IPS-15b (cell line): ENCODE results near the gene CDR2.
A peak's percentile ranks its signal among the peaks of the same experiment; 100 is the strongest.
"Not testable (repeated sequence)": the region's sequence is repeated elsewhere in the genome, so short reads cannot be mapped to it uniquely, and the experiment has no call there.

Source experiments
- H3K27me3 ChIP-seq: one replicate; pipeline ENCODE4 v1.6.1; 2013; ENCODE audit warnings: low read length; ENCODE audit not compliant: control insufficient read depth, insufficient read depth
- H3K36me3 ChIP-seq: one replicate; pipeline ENCODE4 v1.6.1; 2013; ENCODE audit warnings: low read length; ENCODE audit not compliant: control insufficient read depth, insufficient read depth
- H3K4me1 ChIP-seq: one replicate; pipeline ENCODE4 v1.6.1; 2013; ENCODE audit warnings: mild to moderate bottlenecking, low read length; ENCODE audit not compliant: control insufficient read depth, insufficient read depth
- H3K4me3 ChIP-seq: one replicate; pipeline ENCODE4 v1.5.1; 2013; ENCODE audit warnings: low read depth, low read length
- H3K9ac ChIP-seq: one replicate; pipeline ENCODE4 v1.6.1; 2013; ENCODE audit warnings: low read depth, mild to moderate bottlenecking, low read length
- H3K9me3 ChIP-seq: one replicate; pipeline ENCODE4 v1.6.1; 2013; ENCODE audit warnings: mild to moderate bottlenecking, low read length; ENCODE audit not compliant: control insufficient read depth, insufficient read depth

Gene CDR2

DNA sequence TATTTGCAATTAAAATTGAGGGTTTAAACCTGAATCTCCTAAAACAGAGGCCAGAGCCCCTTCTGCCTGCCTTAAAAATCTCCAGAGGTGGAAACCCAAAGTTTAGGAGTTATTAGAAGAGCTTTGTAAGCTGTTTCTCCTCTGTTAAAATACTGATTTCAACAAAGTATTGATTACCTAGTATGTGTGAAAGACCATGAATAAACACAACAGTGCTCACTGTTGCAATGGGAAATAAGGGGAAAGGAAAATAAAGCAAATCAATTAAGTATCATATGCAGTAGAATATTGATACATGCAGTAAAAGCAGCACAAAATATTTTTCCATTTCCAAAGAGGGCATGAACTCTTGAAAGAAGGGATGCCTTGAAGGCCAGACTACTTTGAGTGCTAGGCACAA is 14.7 kb downstream of the CDR2 start:
- no peak overlapping the region for H3K4me3 ChIP-seq
- no peaks in the 10 kb centered on the region for H3K27me3 ChIP-seq
- H3K9ac ChIP-seq, result no peak overlapping the region
- no peaks in the 10 kb centered on the region for H3K9me3 ChIP-seq
- peaks cover 6% of the 10 kb centered on the region for H3K36me3 ChIP-seq
- peaks cover 5% of the 10 kb centered on the region for H3K4me1 ChIP-seq

DNA sequence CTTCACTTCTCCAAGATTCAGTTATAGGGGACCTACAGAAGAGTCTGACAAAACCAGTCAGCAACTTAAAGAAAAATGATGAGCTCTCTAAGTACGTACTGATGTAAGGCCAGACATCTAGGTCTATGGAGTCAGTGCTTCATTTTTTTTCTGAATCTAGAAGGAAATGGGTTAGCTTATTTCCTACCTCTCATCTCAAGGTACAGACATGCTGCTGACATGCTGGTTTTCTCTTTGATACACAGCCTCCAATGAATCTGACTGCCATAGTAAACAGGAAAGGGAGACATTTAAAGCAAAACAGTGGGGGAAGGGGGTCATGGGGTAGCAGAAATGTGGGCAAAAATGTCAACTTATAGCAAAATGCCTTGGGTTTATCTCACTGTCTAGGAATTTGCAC is 16.4 kb downstream of the CDR2 start:
- Histone ChIP-seq H3K9me3 (no peaks in the 10 kb centered on the region), H3K4me1 (peaks cover 15% of the 10 kb centered on the region), H3K4me3 (no peak overlapping the region), H3K27me3 (no peaks in the 10 kb centered on the region), H3K9ac (no peak overlapping the region), H3K36me3 (no peaks in the 10 kb centered on the region)

DNA sequence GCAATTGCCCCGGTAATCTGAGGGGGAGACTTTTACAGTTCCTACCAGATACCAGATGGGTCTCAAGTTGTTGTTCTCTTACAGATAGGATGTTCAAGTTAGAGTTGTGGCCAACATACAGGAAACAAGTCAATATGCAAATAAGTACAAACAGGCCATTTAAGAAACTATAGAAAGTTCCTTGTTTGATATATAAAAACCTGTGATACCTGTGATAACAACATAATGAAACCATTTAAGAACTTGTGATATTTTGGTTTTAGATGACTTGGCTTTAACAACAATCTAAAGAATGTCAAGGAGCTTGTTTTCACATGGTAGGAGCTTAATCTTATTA is 16.8 kb downstream of the CDR2 start:
- H3K4me3 ChIP-seq, result no peak overlapping the region

DNA sequence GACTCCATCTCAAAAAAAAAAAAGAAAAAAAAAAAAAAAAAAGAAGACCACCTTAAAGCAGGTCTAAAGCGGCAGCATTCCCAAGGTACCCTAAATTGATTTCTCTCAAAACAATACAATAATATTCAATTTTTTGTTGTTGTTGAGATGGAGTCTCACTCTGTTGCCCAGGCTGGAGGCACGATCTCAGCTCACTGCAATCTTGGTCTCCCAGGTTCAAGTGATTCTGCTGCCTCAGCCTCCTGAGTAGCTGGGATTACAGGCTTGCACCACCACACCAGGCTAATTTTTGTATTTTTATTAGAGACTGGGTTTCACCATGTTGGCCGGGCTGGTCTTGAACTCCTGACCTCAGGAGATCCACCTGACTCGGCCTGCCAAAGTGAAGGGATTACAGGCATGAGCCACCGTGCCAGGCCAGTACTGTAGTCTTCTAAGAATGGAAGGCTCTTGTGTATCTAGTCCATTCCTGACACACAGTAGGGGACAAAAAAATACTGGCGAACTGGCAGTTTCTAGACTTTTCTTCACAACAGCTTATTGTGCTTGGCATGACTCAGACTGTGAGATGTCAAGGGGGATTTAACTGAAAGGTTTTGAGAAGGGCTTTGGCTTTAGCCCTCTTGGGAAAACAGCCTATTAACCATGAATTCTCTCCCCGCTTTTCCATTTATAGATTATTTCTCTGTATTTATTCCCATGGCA is 17.3 kb downstream of the CDR2 start:
- Histone ChIP-seq H3K4me1 (peaks cover 20% of the 10 kb centered on the region), H3K9me3 (no peaks in the 10 kb centered on the region), H3K4me3 (no peak overlapping the region), H3K9ac (no peak overlapping the region), H3K36me3 (no peaks in the 10 kb centered on the region), H3K27me3 (no peaks in the 10 kb centered on the region)

More for the DNA sequence above, 16.8 kb downstream of the CDR2 start:
- Histone ChIP-seq H3K9ac (no peak overlapping the region), H3K36me3 (no peaks in the 10 kb centered on the region), H3K9me3 (no peaks in the 10 kb centered on the region), H3K27me3 (no peaks in the 10 kb centered on the region), H3K4me1 (peaks cover 17% of the 10 kb centered on the region)

DNA sequence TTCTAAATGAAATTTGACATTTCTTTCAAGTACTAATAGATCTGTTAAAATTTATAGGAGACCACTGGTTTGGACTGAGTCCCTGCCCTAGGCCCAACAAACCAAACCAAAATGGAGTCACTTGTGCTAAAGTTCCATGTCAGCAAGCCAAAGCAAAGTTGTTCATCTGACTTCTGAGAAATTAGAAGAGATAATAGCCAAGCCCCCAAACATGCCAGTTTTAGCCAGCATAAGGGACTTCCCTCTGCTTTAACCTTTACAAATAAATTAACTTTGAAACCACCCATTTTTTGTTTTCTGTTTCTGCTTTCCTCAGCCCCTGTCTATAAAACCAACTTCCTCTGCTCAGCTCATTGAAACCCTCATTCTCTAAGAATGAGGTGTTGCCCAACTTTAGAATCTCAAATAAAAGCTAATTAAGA is 18.9 kb downstream of the CDR2 start:
- Histone ChIP-seq H3K27me3 (no peaks in the 10 kb centered on the region), H3K4me1 (peaks cover 20% of the 10 kb centered on the region), H3K9me3 (no peaks in the 10 kb centered on the region), H3K36me3 (no peaks in the 10 kb centered on the region), H3K9ac (no peak overlapping the region), H3K4me3 (no peak overlapping the region)

GRCh38 chr16:22353933-22354541 is 20.4 kb downstream of the CDR2 start:
- H3K36me3 ChIP-seq, result peaks cover 3% of the 10 kb centered on the region
- H3K4me3 ChIP-seq, result no peak overlapping the region
- H3K9ac ChIP-seq, result peak overlapping the region; percentile 4

DNA sequence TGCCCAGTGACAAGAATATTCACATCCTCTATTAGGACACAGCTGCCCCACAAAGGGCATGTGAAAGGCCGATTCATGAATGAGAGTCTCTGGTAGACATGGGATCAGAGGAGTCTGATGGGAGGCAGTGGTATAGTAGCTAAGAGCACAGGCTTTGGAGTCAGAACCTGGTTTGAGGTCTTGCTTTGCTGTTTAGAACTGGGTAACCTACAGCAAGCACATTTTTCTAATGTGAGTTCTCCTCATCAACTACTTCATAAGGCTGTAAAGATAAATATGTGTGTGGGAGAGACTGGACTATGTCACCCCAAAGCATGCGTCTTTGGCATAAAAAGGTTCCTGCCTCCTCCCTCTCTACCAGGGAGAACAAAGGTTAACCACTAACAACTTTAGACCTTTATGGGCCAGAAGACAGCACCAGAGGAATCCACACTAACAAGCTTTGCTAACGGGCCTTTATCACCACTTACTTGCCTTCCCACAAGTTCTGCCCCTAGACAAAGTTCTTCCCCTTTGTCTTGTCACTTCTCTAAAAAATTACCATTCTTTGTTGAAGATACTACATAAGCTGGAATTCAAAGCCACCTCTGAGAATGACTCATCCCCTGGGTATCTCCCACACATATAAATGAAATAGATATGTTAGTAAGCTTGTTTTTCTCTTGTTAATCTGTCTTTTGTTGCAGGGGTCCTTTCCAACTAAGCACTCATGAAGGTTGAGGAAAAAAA is 21.1 kb downstream of the CDR2 start:
- no peaks in the 10 kb centered on the region for H3K27me3 ChIP-seq
- H3K9me3 ChIP-seq, result no peaks in the 10 kb centered on the region
- no peak overlapping the region for H3K9ac ChIP-seq
- H3K36me3 ChIP-seq, result peaks cover 5% of the 10 kb centered on the region
- H3K4me3 ChIP-seq, result no peak overlapping the region
- H3K4me1 ChIP-seq, result peaks cover 19% of the 10 kb centered on the region

More at GRCh38 chr16:22353933-22354541, 20.4 kb downstream of the CDR2 start:
- H3K9me3 ChIP-seq, result no peaks in the 10 kb centered on the region
- no peaks in the 10 kb centered on the region for H3K27me3 ChIP-seq
- peaks cover 20% of the 10 kb centered on the region for H3K4me1 ChIP-seq

DNA sequence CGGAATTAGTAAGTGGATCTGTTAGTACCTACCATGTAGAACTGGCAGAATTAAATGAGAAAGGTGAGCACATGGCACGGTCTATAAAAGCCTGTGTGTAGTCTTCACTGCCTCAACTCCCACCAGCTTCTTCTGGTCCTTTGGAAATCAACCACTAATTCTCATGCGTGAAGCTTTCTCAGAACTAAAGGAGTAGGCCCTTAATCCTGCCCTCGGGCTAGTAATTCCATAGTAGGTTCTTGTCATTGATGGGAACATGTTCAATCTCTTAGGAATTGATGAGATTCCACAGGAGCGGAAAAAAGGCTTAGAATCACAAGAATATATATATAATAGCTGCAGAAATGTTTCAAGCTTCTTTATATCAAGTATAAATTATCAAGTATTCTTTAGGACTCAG is 21.7 kb downstream of the CDR2 start:
- Histone ChIP-seq H3K9me3 (no peaks in the 10 kb centered on the region), H3K36me3 (peaks cover 5% of the 10 kb centered on the region), H3K4me3 (no peak overlapping the region), H3K9ac (no peak overlapping the region), H3K27me3 (no peaks in the 10 kb centered on the region), H3K4me1 (peaks cover 15% of the 10 kb centered on the region)

- no peak overlapping the region for H3K9ac ChIP-seq
- no peaks in the 10 kb centered on the region for H3K27me3 ChIP-seq
- H3K4me1 ChIP-seq, result peaks cover 15% of the 10 kb centered on the region
- peaks cover 10% of the 10 kb centered on the region for H3K36me3 ChIP-seq
- no peak overlapping the region for H3K4me3 ChIP-seq
- H3K9me3 ChIP-seq, result no peaks in the 10 kb centered on the region
Measured at GRCh38 chr16:22352140-22352539, 22.3 kb downstream of the CDR2 start.

DNA sequence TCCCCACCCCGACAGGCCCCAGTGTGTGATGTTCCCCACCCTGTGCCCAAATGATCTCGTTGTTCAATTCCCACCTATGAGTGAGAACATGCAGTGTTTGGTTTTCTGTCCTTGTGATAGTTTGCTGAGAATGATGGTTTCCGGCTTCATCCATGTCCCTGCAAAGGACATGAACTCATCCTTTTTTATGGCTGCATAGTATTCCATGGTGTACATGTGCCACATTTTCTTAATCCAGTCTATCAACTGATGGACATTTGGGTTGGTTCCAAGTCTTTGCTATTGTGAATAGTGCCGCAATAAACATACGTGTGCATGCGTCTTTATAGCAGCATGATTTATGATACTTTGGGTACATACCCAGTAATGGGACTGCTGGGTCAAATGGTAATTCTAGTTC is 23.4 kb downstream of the CDR2 start:
- H3K36me3 ChIP-seq, result peaks cover 17% of the 10 kb centered on the region

DNA sequence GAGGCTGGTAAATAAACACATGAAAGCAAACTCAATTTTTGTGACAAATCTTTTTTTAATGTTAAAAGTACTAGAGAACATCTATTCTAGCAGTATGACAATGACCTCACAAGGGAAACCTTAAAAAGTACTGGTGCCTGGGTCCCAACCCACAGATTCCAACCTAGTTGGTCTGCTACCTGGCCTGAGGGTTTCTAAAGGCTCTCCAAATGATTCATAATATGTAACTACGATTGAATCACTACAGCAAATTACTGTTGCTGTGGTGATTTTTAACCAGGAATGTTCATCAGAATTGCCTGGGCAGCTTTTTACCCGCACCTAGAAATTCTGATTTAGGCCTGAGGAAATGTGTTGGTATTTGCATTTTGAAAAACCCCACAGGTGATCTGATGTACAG is 26.1 kb downstream of the CDR2 start:
- no peaks in the 10 kb centered on the region for H3K9me3 ChIP-seq
- no peaks in the 10 kb centered on the region for H3K27me3 ChIP-seq
- H3K4me3 ChIP-seq, result no peak overlapping the region
- H3K9ac ChIP-seq, result no peak overlapping the region
- peaks cover 5% of the 10 kb centered on the region for H3K4me1 ChIP-seq
- H3K36me3 ChIP-seq, result peaks cover 17% of the 10 kb centered on the region

More for the DNA sequence above, 23.4 kb downstream of the CDR2 start:
- H3K9me3 ChIP-seq, H3K27me3 ChIP-seq, H3K4me3 ChIP-seq, H3K9ac ChIP-seq: not testable (repeated sequence)
- peaks cover 15% of the 10 kb centered on the region for H3K4me1 ChIP-seq
